Measurements from ENCODE around the gene HEYL. TPM values are rescaled to one million over a fixed set of nuclear protein-coding genes. Genes with fewer than 3 reads are reported as not detected.

The HEYL gene
- total RNA-seq, 1 donor from 2014 or later: 21.2 TPM

DNA sequence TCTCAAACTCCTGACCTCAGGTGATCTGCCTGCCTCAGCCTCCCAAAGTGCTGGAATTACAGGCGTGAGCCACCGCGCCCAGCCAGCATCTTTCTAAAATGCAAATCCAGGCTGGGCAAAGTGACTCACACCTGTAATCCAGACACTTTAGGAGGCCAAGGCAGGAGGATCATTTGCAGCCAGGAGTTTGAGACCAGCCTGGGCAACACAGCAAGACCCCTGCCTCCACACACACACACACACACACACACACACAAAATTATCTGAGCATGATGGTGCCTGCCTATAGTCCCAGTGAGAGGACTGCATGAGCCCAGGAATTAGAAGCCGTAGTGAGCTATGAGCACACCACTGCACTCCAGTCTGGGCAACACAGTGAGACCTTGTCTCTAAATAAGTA lies 46.1 kb downstream of the HEYL start:
- TF ChIP-seq, protein P1, sequence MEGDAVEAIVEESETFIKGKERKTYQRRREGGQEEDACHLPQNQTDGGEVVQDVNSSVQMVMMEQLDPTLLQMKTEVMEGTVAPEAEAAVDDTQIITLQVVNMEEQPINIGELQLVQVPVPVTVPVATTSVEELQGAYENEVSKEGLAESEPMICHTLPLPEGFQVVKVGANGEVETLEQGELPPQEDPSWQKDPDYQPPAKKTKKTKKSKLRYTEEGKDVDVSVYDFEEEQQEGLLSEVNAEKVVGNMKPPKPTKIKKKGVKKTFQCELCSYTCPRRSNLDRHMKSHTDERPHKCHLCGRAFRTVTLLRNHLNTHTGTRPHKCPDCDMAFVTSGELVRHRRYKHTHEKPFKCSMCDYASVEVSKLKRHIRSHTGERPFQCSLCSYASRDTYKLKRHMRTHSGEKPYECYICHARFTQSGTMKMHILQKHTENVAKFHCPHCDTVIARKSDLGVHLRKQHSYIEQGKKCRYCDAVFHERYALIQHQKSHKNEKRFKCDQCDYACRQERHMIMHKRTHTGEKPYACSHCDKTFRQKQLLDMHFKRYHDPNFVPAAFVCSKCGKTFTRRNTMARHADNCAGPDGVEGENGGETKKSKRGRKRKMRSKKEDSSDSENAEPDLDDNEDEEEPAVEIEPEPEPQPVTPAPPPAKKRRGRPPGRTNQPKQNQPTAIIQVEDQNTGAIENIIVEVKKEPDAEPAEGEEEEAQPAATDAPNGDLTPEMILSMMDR (IDR thresholded peaks at IDR 0.05; ENCODE audit: borderline replicate concordance): no peak
- intact Hi-C loops (cut with micrococcal nuclease): no loop called here

DNA sequence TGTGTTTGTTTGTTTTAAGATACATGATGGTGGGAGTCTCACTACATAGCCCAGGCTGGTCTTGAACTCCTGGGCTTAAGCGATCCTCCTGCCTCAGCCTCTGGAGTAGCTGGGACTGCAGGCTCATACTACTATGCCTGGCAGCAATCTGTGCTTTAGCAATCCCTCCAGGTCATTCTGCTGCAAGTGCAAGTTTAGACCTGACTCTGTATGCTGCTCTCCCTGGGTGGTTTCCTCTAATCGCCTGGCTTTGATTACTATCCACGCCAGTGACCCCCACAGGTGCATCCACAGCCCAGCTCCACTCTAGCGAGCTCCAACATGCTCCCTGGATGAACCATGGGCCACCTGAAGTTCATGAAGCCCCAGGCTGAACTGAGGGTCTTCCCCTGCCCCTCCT lies 47.4 kb downstream of the HEYL start:
- intact Hi-C loops (cut with micrococcal nuclease): no loop called here
- TF ChIP-seq, protein P1 (IDR thresholded peaks at IDR 0.05; ENCODE audit: borderline replicate concordance): no peak
- no peak overlapping the region for H3K27ac ChIP-seq (replicated peaks)
- no peaks in the 10 kb centered on the region for H3K36me3 ChIP-seq
- no peak for DNase-seq
- H3K4me3 ChIP-seq: no peak overlapping the region
- no peaks in the 10 kb centered on the region for H3K9me3 ChIP-seq (replicated peaks)
- no peaks in the 10 kb centered on the region for H3K4me1 ChIP-seq
- H3K27me3 ChIP-seq (ENCODE audit: low read depth): peaks cover 25% of the 10 kb centered on the region

More for the DNA sequence above, 46.1 kb downstream of the HEYL start:
- no peaks in the 10 kb centered on the region for H3K9me3 ChIP-seq (replicated peaks)
- H3K4me1 ChIP-seq: no peaks in the 10 kb centered on the region
- no peak overlapping the region for H3K4me3 ChIP-seq
- H3K36me3 ChIP-seq: no peaks in the 10 kb centered on the region
- DNase-seq: no peak
- H3K27ac ChIP-seq (replicated peaks): no peak overlapping the region
- peaks cover 25% of the 10 kb centered on the region for H3K27me3 ChIP-seq (ENCODE audit: low read depth)

DNA sequence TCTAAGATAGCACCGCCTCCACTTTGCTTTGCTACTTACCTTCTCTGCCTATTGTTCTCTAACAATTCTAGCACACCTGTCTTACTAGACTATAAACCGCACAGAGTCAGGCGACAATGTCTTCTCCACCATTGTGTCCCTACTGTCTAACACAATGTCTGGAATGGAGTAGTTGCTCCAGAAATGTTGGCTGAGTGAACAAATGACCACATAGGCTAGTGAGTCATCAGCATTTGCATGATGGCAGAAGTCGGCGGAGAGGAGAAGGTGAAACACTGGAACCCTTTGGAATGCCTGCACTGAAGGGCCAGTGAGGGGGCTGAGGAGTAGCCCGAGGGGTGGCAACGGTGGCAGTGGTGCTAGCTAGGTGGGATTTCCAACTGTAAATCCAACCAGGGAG lies 48.9 kb downstream of the HEYL start:
- DNase-seq: no peak
- H3K4me3 ChIP-seq: no peak overlapping the region
- TF ChIP-seq, protein P1 (IDR thresholded peaks at IDR 0.05; ENCODE audit: borderline replicate concordance): no peak
- intact Hi-C loops (cut with micrococcal nuclease): no loop called here
- H3K36me3 ChIP-seq: no peaks in the 10 kb centered on the region
- no peaks in the 10 kb centered on the region for H3K4me1 ChIP-seq
- H3K9me3 ChIP-seq (replicated peaks): no peaks in the 10 kb centered on the region
- H3K27ac ChIP-seq (replicated peaks): no peak overlapping the region
- peaks cover 17% of the 10 kb centered on the region for H3K27me3 ChIP-seq (ENCODE audit: low read depth)

DNA sequence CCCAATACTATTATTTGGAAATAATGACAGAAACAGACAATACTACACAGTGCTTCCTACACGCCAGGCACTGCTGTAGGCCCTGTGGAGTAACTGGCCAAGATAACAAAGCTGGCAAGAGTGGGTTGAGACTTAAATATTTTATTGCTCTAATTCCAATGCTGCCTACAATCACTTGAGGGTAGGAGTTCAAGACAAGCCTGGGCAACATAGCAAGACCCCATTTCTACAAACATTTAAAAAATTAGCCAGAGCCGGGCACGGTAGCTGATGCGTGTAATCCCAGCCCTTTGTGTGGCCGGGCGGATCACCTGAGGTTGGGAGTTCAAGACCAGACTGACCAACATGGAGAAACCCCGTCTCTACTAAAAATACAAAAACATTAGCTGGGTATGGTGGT lies 53.5 kb downstream of the HEYL start:
- no peak overlapping the region for H3K27ac ChIP-seq (replicated peaks)
- TF ChIP-seq, protein P1 (IDR thresholded peaks at IDR 0.05; ENCODE audit: borderline replicate concordance): no peak
- intact Hi-C loops (cut with micrococcal nuclease): no loop called here
- no peak overlapping the region for H3K4me3 ChIP-seq
- H3K9me3 ChIP-seq (replicated peaks): no peaks in the 10 kb centered on the region
- no peaks in the 10 kb centered on the region for H3K27me3 ChIP-seq (ENCODE audit: low read depth)
- no peak for DNase-seq
- H3K4me1 ChIP-seq: no peaks in the 10 kb centered on the region
- H3K36me3 ChIP-seq: no peaks in the 10 kb centered on the region

DNA sequence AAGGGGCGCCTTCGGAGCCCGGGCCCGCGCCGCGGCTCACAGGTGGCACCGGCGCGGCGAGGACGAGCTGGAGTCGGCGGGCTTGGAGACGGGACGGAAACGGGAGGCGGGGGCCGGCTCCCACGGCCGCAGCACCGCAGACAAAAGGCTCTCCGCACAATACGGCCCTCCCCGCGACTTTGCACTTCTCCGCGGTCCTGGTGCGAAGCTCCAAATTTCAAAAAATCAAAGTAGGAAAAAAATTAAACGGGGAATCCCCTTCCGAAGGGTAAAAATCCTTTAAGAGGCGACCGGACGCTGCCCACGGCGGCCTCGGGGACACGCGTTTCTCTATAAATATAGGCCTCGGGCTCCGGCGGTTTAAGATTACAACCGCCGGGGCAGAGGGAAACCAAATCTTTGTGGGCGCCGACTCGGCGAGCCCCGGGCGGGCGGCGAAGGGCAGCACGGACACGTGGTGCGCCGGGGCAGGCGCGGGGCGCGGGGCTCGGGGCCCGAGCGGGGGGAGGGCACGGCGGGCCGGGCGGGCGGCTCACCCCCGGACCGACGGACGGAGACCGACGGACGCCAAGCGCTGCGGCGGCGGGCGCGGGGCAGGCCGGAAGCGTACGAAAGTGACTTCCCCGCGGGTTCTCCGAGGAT lies 63.3 kb downstream of the HEYL start:
- intact Hi-C loops (cut with micrococcal nuclease): no loop called here
- Histone ChIP-seq H3K9me3 (replicated peaks) (no peaks in the 10 kb centered on the region), H3K4me3 (peak overlapping the region; percentile 85), H3K27ac (replicated peaks) (peak overlapping the region; percentile 90), H3K27me3 (ENCODE audit: low read depth) (no peaks in the 10 kb centered on the region), H3K4me1 (peaks cover 55% of the 10 kb centered on the region), H3K36me3 (peaks cover 24% of the 10 kb centered on the region)
- TF ChIP-seq, protein P1 (IDR thresholded peaks at IDR 0.05; ENCODE audit: borderline replicate concordance): no peak
- peak; percentile 22 for DNase-seq

Data from left ventricle myocardium inferior (tissue), 1 donor.